Measurements from ENCODE around the gene RBM18. TPM values are rescaled to one million over a fixed set of nuclear protein-coding genes. Genes with fewer than 3 reads are reported as not detected.
A peak's percentile ranks its signal among the peaks of the same experiment; 100 is the strongest.

Gene RBM18
- total and polyA plus RNA-seq, 5 donors from 2014 or later, result 26.1 to 34.8 (median 29.6) TPM

GRCh38 chr9:122268041-122268814 lies 3.6 kb upstream of the RBM18 start:
- H3K4me3 ChIP-seq (ENCODE audit: low read depth, low read length), result no peak overlapping the region
- no peak overlapping the region for H3K27ac ChIP-seq (ENCODE audit: insufficient read depth, low read length, poor library complexity, severe bottlenecking)
- H3K4me1 Mint-ChIP-seq, result peaks cover 18 to 56% (median 33%) of the 10 kb centered on the region in 4 donors
- no peaks in the 10 kb centered on the region for H3K9me3 ChIP-seq (ENCODE audit: control insufficient read depth in 2 of 2, low read length in 2 of 2)
- no peaks in the 10 kb centered on the region for H3K27me3 ChIP-seq (ENCODE audit: control insufficient read depth, insufficient read depth, low read length)
- H3K4me3 Mint-ChIP-seq, result peak overlapping the region in 1 of 4 donors; percentile 35
- DNase-seq (peak in 1 of 3 donors; percentile 6), ATAC-seq (ENCODE audit: low read depth in 2 of 2) (no peak)
- H3K27me3 Mint-ChIP-seq, result no peaks in the 10 kb centered on the region
- peaks cover 18% of the 10 kb centered on the region for H3K36me3 Mint-ChIP-seq
- no peaks in the 10 kb centered on the region for H3K9me3 Mint-ChIP-seq
- H3K4me1 ChIP-seq (ENCODE audit: control insufficient read depth, insufficient read depth, low read length, poor library complexity, severe bottlenecking), result peaks cover 31% of the 10 kb centered on the region
- peak overlapping the region in 2 of 3 donors; percentile 7 to 12 for H3K27ac Mint-ChIP-seq
- peaks cover 9% of the 10 kb centered on the region for H3K36me3 ChIP-seq (ENCODE audit: control insufficient read depth, insufficient read depth, low read length)

GRCh38 chr9:122265149-122265915 lies 692 bp upstream of the RBM18 start:
- H3K36me3 Mint-ChIP-seq, result peaks cover 9% of the 10 kb centered on the region
- ATAC-seq (ENCODE audit: low read depth in 2 of 2), result peak; percentile 24 to 27
- Histone ChIP-seq H3K36me3 (ENCODE audit: control insufficient read depth, insufficient read depth, low read length) (peaks cover 15% of the 10 kb centered on the region), H3K4me1 (ENCODE audit: control insufficient read depth, insufficient read depth, low read length, poor library complexity, severe bottlenecking) (peaks cover 39% of the 10 kb centered on the region), H3K27me3 (ENCODE audit: control insufficient read depth, insufficient read depth, low read length) (no peaks in the 10 kb centered on the region), H3K4me3 (ENCODE audit: low read depth, low read length) (peak overlapping the region; percentile 98), H3K9me3 (ENCODE audit: control insufficient read depth in 2 of 2, low read length in 2 of 2) (no peaks in the 10 kb centered on the region), H3K27ac (ENCODE audit: insufficient read depth, low read length, poor library complexity, severe bottlenecking) (peak overlapping the region; percentile 97)
- no peaks in the 10 kb centered on the region for H3K27me3 Mint-ChIP-seq
- H3K4me1 Mint-ChIP-seq, result peaks cover 20 to 69% (median 47%) of the 10 kb centered on the region in 4 donors
- peak; percentile 8 to 71 (median 42) for DNase-seq
- peak overlapping the region; percentile 97 to 99 (median 98) for H3K4me3 Mint-ChIP-seq
- H3K27ac Mint-ChIP-seq, result peak overlapping the region; percentile 98 to 100 (median 99)
- H3K9me3 Mint-ChIP-seq, result no peaks in the 10 kb centered on the region

- no peaks in the 10 kb centered on the region for H3K9me3 Mint-ChIP-seq
- peak in 1 of 3 donors; percentile 51 for DNase-seq
Observed at GRCh38 chr9:122263699-122264349, 816 bp downstream of the RBM18 start.

GRCh38 chr9:122262073-122262472 lies 2.6 kb downstream of the RBM18 start:
- peaks cover 24% of the 10 kb centered on the region for H3K36me3 Mint-ChIP-seq
- ATAC-seq (ENCODE audit: low read depth in 2 of 2) (no peak), DNase-seq (no peak)
- peak overlapping the region; percentile 16 to 97 (median 68) for H3K4me3 Mint-ChIP-seq
- Histone ChIP-seq H3K4me1 (ENCODE audit: control insufficient read depth, insufficient read depth, low read length, poor library complexity, severe bottlenecking) (peaks cover 30% of the 10 kb centered on the region), H3K36me3 (ENCODE audit: control insufficient read depth, insufficient read depth, low read length) (peaks cover 40% of the 10 kb centered on the region), H3K27me3 (ENCODE audit: control insufficient read depth, insufficient read depth, low read length) (no peaks in the 10 kb centered on the region), H3K9me3 (ENCODE audit: control insufficient read depth in 2 of 2, low read length in 2 of 2) (no peaks in the 10 kb centered on the region), H3K4me3 (ENCODE audit: low read depth, low read length) (no peak overlapping the region), H3K27ac (ENCODE audit: insufficient read depth, low read length, poor library complexity, severe bottlenecking) (no peak overlapping the region)
- H3K27me3 Mint-ChIP-seq, result no peaks in the 10 kb centered on the region
- no peaks in the 10 kb centered on the region for H3K9me3 Mint-ChIP-seq
- peak overlapping the region in 2 of 3 donors; percentile 99 to 100 for H3K27ac Mint-ChIP-seq
- H3K4me1 Mint-ChIP-seq, result peaks cover 24 to 68% (median 49%) of the 10 kb centered on the region in 4 donors

More at GRCh38 chr9:122263699-122264349, 816 bp downstream of the RBM18 start:
- H3K4me3 ChIP-seq (ENCODE audit: low read depth, low read length), result peak overlapping the region; percentile 98
- no peaks in the 10 kb centered on the region for H3K9me3 ChIP-seq (ENCODE audit: control insufficient read depth in 2 of 2, low read length in 2 of 2)
- peaks cover 28% of the 10 kb centered on the region for H3K36me3 ChIP-seq (ENCODE audit: control insufficient read depth, insufficient read depth, low read length)
- ATAC-seq (ENCODE audit: low read depth in 2 of 2), result no peak
- H3K27ac Mint-ChIP-seq, result peak overlapping the region; percentile 98 to 100 (median 99)
- peaks cover 18% of the 10 kb centered on the region for H3K36me3 Mint-ChIP-seq
- peak overlapping the region; percentile 97 to 99 (median 98) for H3K4me3 Mint-ChIP-seq
- H3K27ac ChIP-seq (ENCODE audit: insufficient read depth, low read length, poor library complexity, severe bottlenecking), result peak overlapping the region; percentile 97
- no peaks in the 10 kb centered on the region for H3K27me3 Mint-ChIP-seq
- peaks cover 20 to 75% (median 50%) of the 10 kb centered on the region in 4 donors for H3K4me1 Mint-ChIP-seq
- H3K27me3 ChIP-seq (ENCODE audit: control insufficient read depth, insufficient read depth, low read length), result no peaks in the 10 kb centered on the region
- peaks cover 39% of the 10 kb centered on the region for H3K4me1 ChIP-seq (ENCODE audit: control insufficient read depth, insufficient read depth, low read length, poor library complexity, severe bottlenecking)

- no peaks in the 10 kb centered on the region for H3K27me3 ChIP-seq (ENCODE audit: control insufficient read depth, insufficient read depth, low read length)
- Mint-ChIP-seq H3K4me3 (peak overlapping the region in 3 of 4 donors; percentile 17 to 97 (median 39)), H3K27ac (peak overlapping the region in 1 of 3 donors; percentile 18), H3K4me1 (peaks cover 28 to 68% (median 50%) of the 10 kb centered on the region in 4 donors), H3K27me3 (no peaks in the 10 kb centered on the region), H3K9me3 (no peaks in the 10 kb centered on the region), H3K36me3 (peaks cover 24% of the 10 kb centered on the region)
- H3K36me3 ChIP-seq (ENCODE audit: control insufficient read depth, insufficient read depth, low read length), result peaks cover 45% of the 10 kb centered on the region
- no peak overlapping the region for H3K4me3 ChIP-seq (ENCODE audit: low read depth, low read length)
- no peak for ATAC-seq (ENCODE audit: low read depth in 2 of 2)
- H3K9me3 ChIP-seq (ENCODE audit: control insufficient read depth in 2 of 2, low read length in 2 of 2), result no peaks in the 10 kb centered on the region
- peaks cover 30% of the 10 kb centered on the region for H3K4me1 ChIP-seq (ENCODE audit: control insufficient read depth, insufficient read depth, low read length, poor library complexity, severe bottlenecking)
- H3K27ac ChIP-seq (ENCODE audit: insufficient read depth, low read length, poor library complexity, severe bottlenecking), result no peak overlapping the region
- DNase-seq, result no peak
Observed at GRCh38 chr9:122261469-122261881, 3.2 kb downstream of the RBM18 start.

- H3K9me3 ChIP-seq (ENCODE audit: control insufficient read depth in 2 of 2, low read length in 2 of 2), result no peaks in the 10 kb centered on the region
- no peak overlapping the region for H3K27ac ChIP-seq (ENCODE audit: insufficient read depth, low read length, poor library complexity, severe bottlenecking)
- H3K27me3 ChIP-seq (ENCODE audit: control insufficient read depth, insufficient read depth, low read length), result no peaks in the 10 kb centered on the region
- no peak overlapping the region for H3K4me3 ChIP-seq (ENCODE audit: low read depth, low read length)
- no peak overlapping the region for H3K4me3 Mint-ChIP-seq
- H3K36me3 Mint-ChIP-seq, result peaks cover 28% of the 10 kb centered on the region
- ATAC-seq (ENCODE audit: low read depth in 2 of 2) (no peak), DNase-seq (no peak)
- H3K9me3 Mint-ChIP-seq, result no peaks in the 10 kb centered on the region
- H3K27ac Mint-ChIP-seq, result no peak overlapping the region
- H3K4me1 ChIP-seq (ENCODE audit: control insufficient read depth, insufficient read depth, low read length, poor library complexity, severe bottlenecking), result peaks cover 15% of the 10 kb centered on the region
- H3K27me3 Mint-ChIP-seq, result no peaks in the 10 kb centered on the region
- peaks cover 59% of the 10 kb centered on the region for H3K36me3 ChIP-seq (ENCODE audit: control insufficient read depth, insufficient read depth, low read length)
- H3K4me1 Mint-ChIP-seq, result peaks cover 40 to 60% (median 52%) of the 10 kb centered on the region in 4 donors
Observed at GRCh38 chr9:122258886-122259415, 5.7 kb downstream of the RBM18 start.

GRCh38 chr9:122256206-122256605 lies 8.4 kb downstream of the RBM18 start:
- peaks cover 76% of the 10 kb centered on the region for H3K36me3 ChIP-seq (ENCODE audit: control insufficient read depth, insufficient read depth, low read length)

More at GRCh38 chr9:122256206-122256605, 8.4 kb downstream of the RBM18 start:
- H3K4me3 ChIP-seq (ENCODE audit: low read depth, low read length), result no peak overlapping the region
- no peaks in the 10 kb centered on the region for H3K27me3 ChIP-seq (ENCODE audit: control insufficient read depth, insufficient read depth, low read length)
- Mint-ChIP-seq H3K27ac (peak overlapping the region in 1 of 3 donors; percentile 15), H3K36me3 (peaks cover 39% of the 10 kb centered on the region), H3K27me3 (no peaks in the 10 kb centered on the region), H3K9me3 (no peaks in the 10 kb centered on the region), H3K4me3 (no peak overlapping the region), H3K4me1 (peaks cover 28 to 56% (median 38%) of the 10 kb centered on the region in 4 donors)
- no peaks in the 10 kb centered on the region for H3K9me3 ChIP-seq (ENCODE audit: control insufficient read depth in 2 of 2, low read length in 2 of 2)
- no peak overlapping the region for H3K27ac ChIP-seq (ENCODE audit: insufficient read depth, low read length, poor library complexity, severe bottlenecking)
- H3K4me1 ChIP-seq (ENCODE audit: control insufficient read depth, insufficient read depth, low read length, poor library complexity, severe bottlenecking), result no peaks in the 10 kb centered on the region
- ATAC-seq (ENCODE audit: low read depth in 2 of 2), result no peak
- DNase-seq, result no peak

Data from CD4-positive, CD25-positive, alpha-beta regulatory T cell (primary cell).